ENCODE measurements around the gene GPATCH4. TPM values are rescaled to one million over a fixed set of nuclear protein-coding genes. Genes with fewer than 3 reads are reported as not detected.
"Not testable (repeated sequence)": the region's sequence is repeated elsewhere in the genome, so short reads cannot be mapped to it uniquely, and the experiment has no call there.

The GPATCH4 gene
- total RNA-seq, 1 experiment from 2014 or later = 53.5 TPM

GRCh38 chr1:156590326-156591180 is 10.7 kb downstream of the GPATCH4 start:
- no peak for TF ChIP-seq CTCF (IDR thresholded peaks at IDR 0.05; ENCODE audit: insufficient read depth in 1 of 2, low read depth in 1 of 2, low read length in 1 of 2, severe bottlenecking in 1 of 2, unreplicated experiment in 1 of 2)
- peaks cover 22% of the 10 kb centered on the region for H3K36me3 Mint-ChIP-seq (ENCODE audit: insufficient read depth, unreplicated experiment)
- Histone ChIP-seq H3K36me3 (ENCODE audit: control insufficient read depth, insufficient read depth, low read length) (peaks cover 3% of the 10 kb centered on the region; the same call in 1 of the 2 replicates), H3K9me3 (no peaks in the 10 kb centered on the region), H3K4me1 (peaks cover 8% of the 10 kb centered on the region; the same call in 1 of the 2 replicates), H3K4me3 (ENCODE audit: low read depth, low read length) (peak overlapping the region; percentile 69; the same call in 1 of the 2 replicates), H3K27me3 (replicated peaks; ENCODE audit: control insufficient read depth, insufficient read depth, low read length) (no peaks in the 10 kb centered on the region)
- CTCF ChIA-PET = interaction anchor here (0.8 to 1.4 kb wide), 2 partner anchors 12 to 18 kb away, joined by 3 to 6 read pairs; no protein-coding TSS in a partner anchor
- peak overlapping the region; percentile 54 for H3K27ac Mint-ChIP-seq (ENCODE audit: unreplicated experiment)
- peak overlapping the region; percentile 65 for H3K4me3 Mint-ChIP-seq (ENCODE audit: unreplicated experiment)
- no TSS peak for BruUV-seq (replicated peaks)
- H3K4me1 Mint-ChIP-seq (ENCODE audit: low read depth, unreplicated experiment) = peaks cover 15% of the 10 kb centered on the region
- intact Hi-C loops (cut with micrococcal nuclease; ENCODE audit: unreplicated experiment) = loop anchor here (1.0 kb wide), 1 partner anchor 11 kb away; the partner anchor contains the start of gene GPATCH4
- no peaks in the 10 kb centered on the region for H3K27me3 Mint-ChIP-seq (ENCODE audit: insufficient read depth, unreplicated experiment)
- no peaks in the 10 kb centered on the region for H3K9me3 Mint-ChIP-seq (ENCODE audit: unreplicated experiment)
- POLR2A ChIA-PET = interaction anchor here (1.0 to 1.9 kb wide), 6 partner anchors 11 to 138 kb away, joined by 3 to 8 read pairs (median 5); partner anchors contain the start of genes ISG20L2, MEF2D and METTL25B
- no peak for DNase-seq

GRCh38 chr1:156589546-156589945 is 11.7 kb downstream of the GPATCH4 start:
- peaks cover 3% of the 10 kb centered on the region; the same call in 1 of the 2 replicates for H3K36me3 ChIP-seq (ENCODE audit: control insufficient read depth, insufficient read depth, low read length)
- H3K4me3 Mint-ChIP-seq (ENCODE audit: unreplicated experiment) = no peak overlapping the region
- no peak overlapping the region for H3K4me3 ChIP-seq (ENCODE audit: low read depth, low read length)
- peaks cover 7% of the 10 kb centered on the region for H3K4me1 Mint-ChIP-seq (ENCODE audit: low read depth, unreplicated experiment)
- POLR2A ChIA-PET = no interaction called here
- no peak overlapping the region for H3K27ac Mint-ChIP-seq (ENCODE audit: unreplicated experiment)
- TF ChIP-seq CTCF (IDR thresholded peaks at IDR 0.05; ENCODE audit: insufficient read depth in 1 of 2, low read depth in 1 of 2, low read length in 1 of 2, severe bottlenecking in 1 of 2, unreplicated experiment in 1 of 2) = no peak
- H3K9me3 ChIP-seq = no peaks in the 10 kb centered on the region
- DNase-seq = no peak
- H3K27me3 ChIP-seq (replicated peaks; ENCODE audit: control insufficient read depth, insufficient read depth, low read length) = no peaks in the 10 kb centered on the region
- CTCF ChIA-PET = no interaction called here
- intact Hi-C loops (cut with micrococcal nuclease; ENCODE audit: unreplicated experiment) = no loop called here
- no TSS peak for BruUV-seq (replicated peaks)
- H3K36me3 Mint-ChIP-seq (ENCODE audit: insufficient read depth, unreplicated experiment) = peaks cover 13% of the 10 kb centered on the region
- H3K27me3 Mint-ChIP-seq (ENCODE audit: insufficient read depth, unreplicated experiment) = no peaks in the 10 kb centered on the region
- peaks cover 8% of the 10 kb centered on the region; the same call in 1 of the 2 replicates for H3K4me1 ChIP-seq
- H3K9me3 Mint-ChIP-seq (ENCODE audit: unreplicated experiment) = no peaks in the 10 kb centered on the region

GRCh38 chr1:156587927-156588326 is 13.4 kb downstream of the GPATCH4 start:
- H3K9me3 Mint-ChIP-seq (ENCODE audit: unreplicated experiment); POLR2A ChIA-PET: not testable (repeated sequence)

More at GRCh38 chr1:156587927-156588326, 13.4 kb downstream of the GPATCH4 start:
- H3K4me1 ChIP-seq; H3K4me1 Mint-ChIP-seq (ENCODE audit: low read depth, unreplicated experiment); H3K36me3 Mint-ChIP-seq (ENCODE audit: insufficient read depth, unreplicated experiment); H3K27ac Mint-ChIP-seq (ENCODE audit: unreplicated experiment); H3K4me3 Mint-ChIP-seq (ENCODE audit: unreplicated experiment); intact Hi-C loops (cut with micrococcal nuclease; ENCODE audit: unreplicated experiment); CTCF ChIA-PET; H3K36me3 ChIP-seq (ENCODE audit: control insufficient read depth, insufficient read depth, low read length); H3K9me3 ChIP-seq; H3K27me3 ChIP-seq (replicated peaks; ENCODE audit: control insufficient read depth, insufficient read depth, low read length); H3K4me3 ChIP-seq (ENCODE audit: low read depth, low read length); H3K27me3 Mint-ChIP-seq (ENCODE audit: insufficient read depth, unreplicated experiment); BruUV-seq (replicated peaks): not testable (repeated sequence)
- DNase-seq = peak in 1 of 2 experiments; percentile 8

Measured in Caco-2 (cell line).